ENCODE results near the gene CTXND1.

GRCh38 chr15:80194914-80195313, 57.1 kb downstream of the CTXND1 start:
- TF ChIP-seq EP300 (IDR thresholded peaks at IDR 0.05; ENCODE audit: borderline replicate concordance) (no peak), TAF1 (IDR thresholded peaks at IDR 0.05; ENCODE audit: low read depth) (no peak), YY1 (IDR thresholded peaks at IDR 0.05; ENCODE audit: low read depth) (no peak)

Data from Ishikawa (cell line).